Cardiac fibroblast (primary cell): ENCODE measurements around the gene TNFAIP8L3.

Experiments
- DNase-seq, 2 donors: peaks; one replicate each; pipeline versions ENCODE4 v3.0.0 to v3.0.0-alpha.2; 2010; ENCODE audit warnings: low read depth in 2 of 2
- H3K4me3 ChIP-seq, 2 donors: replicated peaks in 1 of 2; 1 replicate in 1 of 2; 2 replicates in 1 of 2; pipeline ENCODE4 v1.5.1; 2011; ENCODE audit warnings: low read depth in 2 of 2, low read length in 2 of 2, mild to moderate bottlenecking in 2 of 2, moderate library complexity in 1 of 2
- CTCF ChIP-seq: IDR thresholded peaks from one replicate; pipeline ENCODE4 v1.5.1; 2011; ENCODE audit warnings: low read depth, mild to moderate bottlenecking, low read length, inconsistent platforms

The TNFAIP8L3 gene

GRCh38 chr15:51134416-51135199 lies 39.9 kb upstream of the TNFAIP8L3 start:
- no peak for TF ChIP-seq CTCF
- peak in 1 of 2 donors; percentile 21 for DNase-seq
- H3K4me3 ChIP-seq = no peak overlapping the region

GRCh38 chr15:51133140-51133765 lies 38.5 kb upstream of the TNFAIP8L3 start:
- DNase-seq = no peak
- no peak overlapping the region for H3K4me3 ChIP-seq
- no peak for TF ChIP-seq CTCF

GRCh38 chr15:51132384-51133139 lies 37.9 kb upstream of the TNFAIP8L3 start:
- TF ChIP-seq CTCF = peak; percentile 99
- DNase-seq = peak; percentile 96 to 100

GRCh38 chr15:51131596-51132290 lies 37.0 kb upstream of the TNFAIP8L3 start:
- no peak overlapping the region for H3K4me3 ChIP-seq
- no peak for TF ChIP-seq CTCF
- DNase-seq = peak in 1 of 2 donors; percentile 40

More at GRCh38 chr15:51132384-51133139, 37.9 kb upstream of the TNFAIP8L3 start:
- no peak overlapping the region for H3K4me3 ChIP-seq

- no peak for DNase-seq
- no peak overlapping the region for H3K4me3 ChIP-seq
- no peak for TF ChIP-seq CTCF
Observed at GRCh38 chr15:51130344-51130743, 35.6 kb upstream of the TNFAIP8L3 start.

- no peak for DNase-seq
- no peak overlapping the region for H3K4me3 ChIP-seq
- no peak for TF ChIP-seq CTCF
Observed at GRCh38 chr15:51129535-51130188, 35.0 kb upstream of the TNFAIP8L3 start.
